ENCODE results near the gene MORC2. TPM values are rescaled to one million over a fixed set of nuclear protein-coding genes. Genes with fewer than 3 reads are reported as not detected.

The MORC2 gene
- total and polyA plus RNA-seq, 10 of the 15 experiments (the other 5 are each of a cell fraction or from before 2014, with no cell fraction given) = 1.7 to 16.3 (median 9.0) TPM

DNA sequence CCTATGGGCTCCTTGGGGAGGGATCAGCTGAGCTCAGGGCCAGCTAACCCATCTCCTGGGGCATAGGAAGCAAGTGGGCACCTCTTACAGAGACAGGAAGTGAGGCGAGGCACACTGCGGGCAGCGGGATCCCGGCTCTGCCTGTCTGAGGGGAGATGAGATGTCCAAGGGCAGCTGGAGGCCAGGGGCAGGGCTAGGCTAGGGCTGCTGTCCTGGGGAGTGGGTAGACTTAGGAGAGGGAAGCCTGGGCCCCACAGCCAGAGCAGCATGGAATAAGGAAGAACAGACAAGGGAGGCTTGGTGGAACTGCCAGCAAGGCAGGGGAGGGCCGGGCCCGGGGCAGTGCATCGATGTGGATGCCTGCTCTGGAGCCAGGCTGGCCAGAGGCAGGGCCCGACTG is 76.3 kb downstream of the MORC2 start:
- DNase-seq (ENCODE audit: low read depth, low spot score) (no peak), ATAC-seq (no peak), FAIRE-seq (no peak)
- 69% methylated on average over 8 of the region's 8 CpGs for WGBS (ENCODE audit: insufficient coverage, insufficient replicate concordance, low lambda C conversion rate, missing lambda C conversion rate)
- Histone ChIP-seq H3K27ac (ENCODE audit: control insufficient read depth, insufficient read depth) (no peak overlapping the region), H3K4me3 (no peak overlapping the region), H3K4me1 (ENCODE audit: control insufficient read depth, insufficient read depth, low read length) (no peaks in the 10 kb centered on the region), H4K20me1 (ENCODE audit: control insufficient read depth, insufficient read depth) (no peaks in the 10 kb centered on the region; the same call in 1 of the 2 replicates), H3K27me3 (replicated peaks in 1 of 2; ENCODE audit: control insufficient read depth in 2 of 2, insufficient read depth in 2 of 2, low read length in 1 of 2) (no peaks in the 10 kb centered on the region), H3K36me3 (ENCODE audit: control insufficient read depth in 2 of 2, insufficient read depth in 2 of 2, low read length in 1 of 2) (peaks cover 0 to 15% of the 10 kb centered on the region in 2 experiments; a peak in 2 of 4 replicates), H3K9ac (ENCODE audit: control insufficient read depth, insufficient read depth, low read length) (no peak overlapping the region), H2AFZ (ENCODE audit: control insufficient read depth, low read depth, low read length) (no peak overlapping the region), H3K79me2 (ENCODE audit: control insufficient read depth, insufficient read depth, low read length) (no peaks in the 10 kb centered on the region), H3K4me2 (ENCODE audit: control insufficient read depth, insufficient read depth) (no peak overlapping the region), H3K9me3 (replicated peaks; ENCODE audit: control insufficient read depth, insufficient read depth, low read length) (no peaks in the 10 kb centered on the region)
- TF ChIP-seq ZZZ3 (IDR thresholded peaks at IDR 0.05; ENCODE audit: control insufficient read depth, insufficient read length, low read depth) (no peak), E2F4 (IDR thresholded peaks at IDR 0.05; ENCODE audit: low read depth, low read length) (no peak), BCL11A (IDR thresholded peaks at IDR 0.05; ENCODE audit: low read depth, low read length) (no peak), KDM1A (IDR thresholded peaks at IDR 0.05; ENCODE audit: borderline replicate concordance) (no peak), IRF4 (IDR thresholded peaks at IDR 0.05; ENCODE audit: low read depth, low read length) (no peak), RCOR1 (conservative IDR thresholded peaks at IDR 0.05; ENCODE audit: low read depth, low read length) (no peak), MLLT1 (IDR thresholded peaks at IDR 0.05) (no peak), CBX3 (IDR thresholded peaks at IDR 0.05; ENCODE audit: borderline replicate concordance, low read depth) (no peak), ZNF24 (IDR thresholded peaks at IDR 0.05) (no peak), ZNF217 (IDR thresholded peaks at IDR 0.05) (no peak)
- CTCF ChIA-PET = interaction anchor here (2.0 to 2.8 kb wide), 3 partner anchors 10 to 28 kb away, joined by 4 to 13 read pairs (median 11); no protein-coding TSS in a partner anchor
- SMC1A ChIA-PET (ENCODE audit: uncharacterized antibody, unreplicated experiment) = no interaction called here
- POLR2A ChIA-PET = no interaction called here
- in situ Hi-C loops (cut with MboI) = no loop called here
- RAD21 ChIA-PET (ENCODE audit: unreplicated experiment) = no interaction called here
- intact Hi-C loops (cut with micrococcal nuclease; ENCODE audit: unreplicated experiment) = loop anchor here (5.0 kb wide), 1 partner anchor 130 kb away; no protein-coding TSS in a partner anchor
- BruUV-seq (replicated peaks) = no TSS peak

Data from GM12878 (cell line).